Measurements from ENCODE around the gene LRRIQ3. TPM values are rescaled to one million over a fixed set of nuclear protein-coding genes. Genes with fewer than 3 reads are reported as not detected.

The LRRIQ3 gene, protein sequence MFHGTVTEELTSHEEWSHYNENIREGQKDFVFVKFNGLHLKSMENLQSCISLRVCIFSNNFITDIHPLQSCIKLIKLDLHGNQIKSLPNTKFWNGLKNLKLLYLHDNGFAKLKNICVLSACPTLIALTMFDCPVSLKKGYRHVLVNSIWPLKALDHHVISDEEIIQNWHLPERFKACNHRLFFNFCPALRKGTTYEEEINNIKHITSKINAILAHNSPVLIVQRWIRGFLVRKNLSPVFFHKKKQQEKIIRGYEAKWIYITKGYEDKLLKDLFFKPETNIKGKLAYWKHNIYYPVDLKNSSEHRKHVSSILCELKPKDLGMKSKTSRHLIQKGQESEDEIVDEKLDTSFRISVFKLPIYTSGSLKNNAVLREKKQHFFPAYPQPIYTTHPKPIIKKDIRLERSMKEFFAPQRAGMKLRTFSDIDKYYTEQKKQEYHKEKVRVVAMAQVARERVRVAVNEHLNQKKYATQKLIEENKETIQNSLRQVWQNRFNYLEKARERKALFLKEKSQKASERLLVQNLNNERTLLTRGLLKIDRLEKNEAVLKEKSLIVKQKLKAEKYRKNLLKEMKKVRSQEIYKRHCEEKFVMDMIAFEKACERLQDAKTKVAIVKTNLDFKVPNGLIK
- 1 to 10 TPM in 1 of 6 experiments, under 1 TPM in 4, not detected in 1; 0.33 to 2.3 (median 0.68) TPM for total RNA-seq
- long read RNA-seq = 0 reads

DNA sequence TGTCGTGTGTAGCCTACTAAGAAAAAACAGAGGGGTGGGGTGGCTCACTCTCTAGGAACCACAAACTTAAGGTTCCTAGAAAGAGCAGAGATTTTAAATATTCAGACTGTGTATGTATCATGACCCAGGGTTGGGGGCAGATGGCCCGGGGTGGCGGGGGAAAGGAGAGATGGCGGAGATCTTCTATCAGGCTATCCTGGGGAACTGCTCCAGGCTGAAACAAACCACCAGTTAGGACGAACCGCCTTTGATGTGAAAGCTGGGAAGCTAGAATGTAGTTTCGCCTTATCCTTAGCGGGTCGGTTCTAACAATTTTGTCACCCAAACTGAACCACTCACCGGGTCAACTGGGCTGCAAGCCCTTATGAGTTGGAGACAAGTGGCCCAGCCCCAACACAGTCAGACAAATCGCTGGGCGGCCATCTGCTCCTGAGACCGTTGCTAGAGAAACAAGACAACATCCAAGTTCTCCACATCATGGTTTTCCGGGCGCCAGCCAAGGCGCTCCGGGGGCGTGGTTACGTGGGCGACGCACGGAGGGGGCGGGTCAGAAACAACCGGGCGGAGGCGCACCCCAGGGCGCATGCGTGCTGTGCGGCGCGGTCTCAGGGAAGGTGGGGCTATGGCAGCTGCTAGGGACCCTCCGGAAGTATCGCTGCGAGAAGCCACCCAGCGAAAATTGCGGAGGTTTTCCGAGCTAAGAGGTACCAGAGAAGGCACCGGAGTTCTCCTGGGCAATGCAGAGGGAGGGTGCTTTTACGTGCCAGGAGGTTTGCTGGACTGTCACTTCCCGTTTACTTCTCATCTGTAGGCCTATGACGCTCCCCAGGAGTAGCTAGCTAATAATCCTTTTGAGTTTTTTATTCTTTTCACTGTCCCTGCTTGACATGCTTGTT, at the start of gene LRRIQ3, which contains the start of gene FPGT:
LRRIQ3 (minus strand) TSS at position 520 of the 896 bp plus-strand sequence. CDS start 14,492 bp downstream, outside the sequence.
FPGT (plus strand) TSS at position 586 of the 896 bp plus-strand sequence; CDS start at position 623, 37 bp downstream.
- peaks cover 0 to 10% (median 0%) of the 10 kb centered on the region in 4 donors for H3K4me1 ChIP-seq
- H3K9me3 ChIP-seq = no peaks in the 10 kb centered on the region
- intact Hi-C loops (cut with DNase I) = no loop called here
- TF ChIP-seq, protein P1, sequence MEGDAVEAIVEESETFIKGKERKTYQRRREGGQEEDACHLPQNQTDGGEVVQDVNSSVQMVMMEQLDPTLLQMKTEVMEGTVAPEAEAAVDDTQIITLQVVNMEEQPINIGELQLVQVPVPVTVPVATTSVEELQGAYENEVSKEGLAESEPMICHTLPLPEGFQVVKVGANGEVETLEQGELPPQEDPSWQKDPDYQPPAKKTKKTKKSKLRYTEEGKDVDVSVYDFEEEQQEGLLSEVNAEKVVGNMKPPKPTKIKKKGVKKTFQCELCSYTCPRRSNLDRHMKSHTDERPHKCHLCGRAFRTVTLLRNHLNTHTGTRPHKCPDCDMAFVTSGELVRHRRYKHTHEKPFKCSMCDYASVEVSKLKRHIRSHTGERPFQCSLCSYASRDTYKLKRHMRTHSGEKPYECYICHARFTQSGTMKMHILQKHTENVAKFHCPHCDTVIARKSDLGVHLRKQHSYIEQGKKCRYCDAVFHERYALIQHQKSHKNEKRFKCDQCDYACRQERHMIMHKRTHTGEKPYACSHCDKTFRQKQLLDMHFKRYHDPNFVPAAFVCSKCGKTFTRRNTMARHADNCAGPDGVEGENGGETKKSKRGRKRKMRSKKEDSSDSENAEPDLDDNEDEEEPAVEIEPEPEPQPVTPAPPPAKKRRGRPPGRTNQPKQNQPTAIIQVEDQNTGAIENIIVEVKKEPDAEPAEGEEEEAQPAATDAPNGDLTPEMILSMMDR (IDR thresholded peaks at IDR 0.05) = no peak
- TF ChIP-seq POLR2A (IDR thresholded peaks at IDR 0.05) = peak; percentile 71
- ATAC-seq (peak; percentile 100), DNase-seq (peak; percentile 96 to 97 (median 96))
- peak within 1 kb of the TSS; percentile 52 to 76 (median 66) for H3K4me3 ChIP-seq
- WGBS (ENCODE audit: insufficient coverage, low coverage, low lambda C conversion rate, missing lambda C conversion rate) = 5% methylated on average over 12 of the region's 41 CpGs
- peaks cover 0 to 6% (median 0%) of the 10 kb centered on the region in 4 donors for H3K36me3 ChIP-seq
- peak within 1 kb of the TSS; percentile 72 to 82 (median 77) for H3K27ac ChIP-seq
- H3K27me3 ChIP-seq = no peaks in the 10 kb centered on the region

DNA sequence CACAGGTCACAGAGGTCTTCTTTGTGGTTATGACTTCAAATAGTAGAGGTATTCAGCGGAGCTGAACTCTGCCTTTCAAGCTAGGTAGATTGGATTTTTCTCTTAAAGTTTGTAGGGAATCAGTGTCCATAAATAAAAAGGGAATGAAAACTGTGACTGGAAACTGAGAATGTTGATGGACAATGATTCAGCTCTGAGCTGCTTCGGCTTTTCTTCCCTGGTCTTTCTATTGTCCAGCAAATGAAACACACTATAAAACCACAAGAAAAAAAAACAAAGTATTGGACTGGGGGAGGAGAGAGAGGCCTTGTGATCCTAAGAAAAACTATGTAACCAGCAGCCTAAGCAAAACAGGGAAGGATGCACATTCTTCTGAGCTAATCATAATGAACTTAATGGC, 48.3 kb upstream of the LRRIQ3 start:
- no peaks in the 10 kb centered on the region for H3K27me3 ChIP-seq
- no peaks in the 10 kb centered on the region for H3K9me3 ChIP-seq
- H3K4me1 ChIP-seq = no peaks in the 10 kb centered on the region
- no peak for TF ChIP-seq POLR2A (IDR thresholded peaks at IDR 0.05)
- TF ChIP-seq, protein P1 (IDR thresholded peaks at IDR 0.05) = no peak
- no peak overlapping the region for H3K4me3 ChIP-seq
- no peaks in the 10 kb centered on the region for H3K36me3 ChIP-seq
- ATAC-seq (no peak), DNase-seq (no peak)
- 81% methylated on average over 2 of the region's 2 CpGs for WGBS (ENCODE audit: insufficient coverage, low coverage, low lambda C conversion rate, missing lambda C conversion rate)
- no peak overlapping the region for H3K27ac ChIP-seq
- intact Hi-C loops (cut with DNase I) = no loop called here

DNA sequence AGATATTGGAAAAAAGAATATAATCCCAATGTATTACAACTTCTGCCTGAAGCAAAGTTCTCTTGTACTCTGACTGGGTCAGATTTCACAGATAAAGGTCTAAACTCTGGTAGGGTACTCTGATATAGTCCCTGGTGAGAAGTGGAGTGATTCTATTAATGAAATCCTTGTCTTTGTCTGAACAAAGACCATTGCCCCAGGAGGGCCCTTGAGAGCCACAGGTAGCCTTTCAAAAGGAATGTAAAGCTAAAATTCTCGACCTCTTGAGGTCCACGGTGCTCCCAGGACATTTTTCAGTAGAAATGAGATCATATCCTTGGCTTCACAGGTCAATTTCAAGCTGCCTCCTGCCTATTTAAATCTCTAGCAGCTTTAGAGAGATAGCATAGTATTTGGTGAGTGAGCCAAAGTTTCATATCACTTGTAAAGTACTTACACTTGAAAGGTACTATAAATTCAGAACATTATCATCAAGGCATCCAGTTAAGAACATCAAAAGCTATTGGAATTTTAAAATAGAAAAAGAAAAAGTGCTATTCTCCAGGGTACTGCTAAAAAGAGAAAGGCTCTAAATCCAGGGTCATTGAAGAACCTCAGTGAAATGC, 47.3 kb upstream of the LRRIQ3 start:
- DNase-seq = no peak
- no peaks in the 10 kb centered on the region for H3K27me3 ChIP-seq
- no peak overlapping the region for H3K4me3 ChIP-seq
- no peak for TF ChIP-seq POLR2A (IDR thresholded peaks at IDR 0.05)
- TF ChIP-seq, protein P1 (IDR thresholded peaks at IDR 0.05) = no peak
- H3K4me1 ChIP-seq = no peaks in the 10 kb centered on the region
- H3K36me3 ChIP-seq = no peaks in the 10 kb centered on the region
- ATAC-seq = no peak
- intact Hi-C loops (cut with DNase I) = no loop called here
- no peaks in the 10 kb centered on the region for H3K9me3 ChIP-seq
- WGBS (ENCODE audit: insufficient coverage, low coverage, low lambda C conversion rate, missing lambda C conversion rate) = 8% methylated on average over 2 of the region's 2 CpGs
- no peak overlapping the region for H3K27ac ChIP-seq

DNA sequence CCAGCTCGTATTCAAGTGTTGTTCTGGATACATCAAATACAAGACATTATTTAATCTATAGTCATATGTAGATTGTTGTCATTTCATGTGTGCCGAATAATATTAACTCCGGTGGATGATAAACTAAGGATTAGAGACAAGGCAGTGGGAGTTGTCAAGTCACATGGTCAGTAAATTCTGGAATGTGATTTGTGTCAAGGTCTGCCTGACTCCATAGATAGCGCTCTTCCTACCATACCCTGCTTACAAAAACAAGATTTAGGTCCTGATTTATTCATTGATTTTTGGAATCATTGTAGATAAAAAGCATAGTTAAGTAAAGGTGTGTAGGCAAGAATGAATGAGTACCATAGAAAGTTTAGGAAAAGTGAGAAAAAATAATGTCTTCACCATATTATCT, 39.8 kb upstream of the LRRIQ3 start:
- no peaks in the 10 kb centered on the region for H3K27me3 ChIP-seq
- intact Hi-C loops (cut with DNase I) = no loop called here
- H3K9me3 ChIP-seq = no peaks in the 10 kb centered on the region
- no peak for ATAC-seq
- WGBS (ENCODE audit: insufficient coverage, low coverage, low lambda C conversion rate, missing lambda C conversion rate) = 74% methylated on average over 4 of the region's 4 CpGs
- H3K4me3 ChIP-seq = no peak overlapping the region
- no peaks in the 10 kb centered on the region for H3K4me1 ChIP-seq
- H3K36me3 ChIP-seq = no peaks in the 10 kb centered on the region
- H3K27ac ChIP-seq = no peak overlapping the region
- no peak for DNase-seq
- no peak for TF ChIP-seq POLR2A (IDR thresholded peaks at IDR 0.05)
- TF ChIP-seq, protein P1 (IDR thresholded peaks at IDR 0.05) = no peak

Data from right lobe of liver (tissue), 6 donors.